GM19193 (cell line): Measurements from ENCODE around the gene TCERG1L.

Experiments used
- POLR2A ChIP-seq: IDR thresholded peaks from 4 replicates; pipeline ENCODE4 v1.6.1; 2011; ENCODE audit not compliant: insufficient read depth, insufficient read length; ENCODE audit errors: extremely low read depth

The TCERG1L gene

DNA sequence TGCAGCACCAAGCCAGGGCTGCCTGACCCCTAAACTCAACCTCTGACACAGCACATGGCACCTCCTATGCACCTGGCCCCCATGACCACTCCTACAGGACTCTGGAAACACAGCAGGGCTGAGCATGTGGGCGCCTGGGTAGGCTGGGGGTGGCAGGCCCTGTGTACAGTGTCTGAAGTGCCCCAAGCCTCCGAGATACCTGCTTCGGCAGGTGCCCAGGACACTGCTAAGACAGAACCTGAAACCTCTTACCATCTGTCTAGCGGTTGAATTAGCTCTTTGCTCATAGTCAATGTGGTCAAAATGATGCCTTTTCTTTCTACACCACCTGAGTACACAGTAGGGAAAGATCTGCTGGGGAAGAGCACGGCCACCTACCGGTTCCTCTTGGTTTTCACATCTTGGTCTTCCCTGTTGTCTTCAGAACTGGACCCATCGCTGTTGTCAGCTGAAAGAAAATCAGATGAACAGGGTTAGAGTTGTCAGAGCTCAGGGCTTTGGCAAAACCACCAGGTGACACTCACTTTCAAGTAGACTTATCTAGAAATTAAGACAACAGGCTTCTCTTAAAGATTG, 177.4 kb downstream of the TCERG1L start:
- no peak for TF ChIP-seq POLR2A

GRCh38 chr10:131132681-131133080, 178.8 kb downstream of the TCERG1L start:
- TF ChIP-seq POLR2A = no peak

DNA sequence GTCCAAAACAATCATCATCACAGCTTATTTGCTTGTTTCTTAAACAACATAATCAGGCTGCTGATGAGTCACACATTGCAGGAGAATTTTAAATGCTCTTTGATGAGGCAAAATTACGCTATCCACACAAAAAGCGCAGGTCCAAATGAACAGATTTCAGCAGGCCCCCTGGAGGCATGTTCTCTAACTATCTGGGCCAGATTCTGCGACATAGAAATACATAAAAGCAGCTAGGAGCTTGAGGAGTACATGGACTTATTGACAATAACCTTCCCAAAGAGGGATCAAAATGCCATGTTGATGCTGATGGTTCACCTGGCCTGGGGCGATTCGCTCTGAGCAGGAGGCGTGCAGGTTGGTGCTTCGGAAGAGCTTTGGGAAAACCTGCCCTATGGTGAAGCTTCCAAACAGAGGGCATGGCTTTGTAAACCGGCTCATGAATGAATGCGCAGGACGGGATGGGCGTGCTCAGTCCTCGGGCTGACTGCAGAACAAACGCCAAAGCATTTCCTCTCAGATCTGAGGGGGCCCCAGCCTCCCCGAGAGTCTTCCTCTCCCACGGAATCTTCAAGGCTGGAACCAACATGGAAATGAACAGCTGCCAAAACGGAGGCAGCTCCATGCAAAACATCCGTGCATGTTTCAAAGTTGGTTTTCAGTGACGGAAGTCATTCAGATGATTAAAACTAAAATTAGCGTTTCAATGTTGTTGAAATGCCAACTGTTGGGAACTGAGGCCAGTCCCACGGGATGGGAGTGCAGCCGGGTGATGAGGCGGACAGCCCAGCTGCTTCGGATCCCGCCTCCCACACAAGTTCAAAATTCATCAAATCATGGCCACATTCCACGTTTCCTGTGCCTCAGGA, 179.6 kb downstream of the TCERG1L start:
- TF ChIP-seq POLR2A = no peak

- TF ChIP-seq POLR2A = no peak
Measured at GRCh38 chr10:131130025-131130424, 181.5 kb downstream of the TCERG1L start.

- no peak for TF ChIP-seq POLR2A
Measured at GRCh38 chr10:131129544-131129943, 182.0 kb downstream of the TCERG1L start.

- no peak for TF ChIP-seq POLR2A
Measured at GRCh38 chr10:131128731-131129130, 182.8 kb downstream of the TCERG1L start.

GRCh38 chr10:131127610-131128009, 183.9 kb downstream of the TCERG1L start:
- TF ChIP-seq POLR2A = no peak

GRCh38 chr10:131127138-131127589, 184.4 kb downstream of the TCERG1L start:
- TF ChIP-seq POLR2A = no peak

DNA sequence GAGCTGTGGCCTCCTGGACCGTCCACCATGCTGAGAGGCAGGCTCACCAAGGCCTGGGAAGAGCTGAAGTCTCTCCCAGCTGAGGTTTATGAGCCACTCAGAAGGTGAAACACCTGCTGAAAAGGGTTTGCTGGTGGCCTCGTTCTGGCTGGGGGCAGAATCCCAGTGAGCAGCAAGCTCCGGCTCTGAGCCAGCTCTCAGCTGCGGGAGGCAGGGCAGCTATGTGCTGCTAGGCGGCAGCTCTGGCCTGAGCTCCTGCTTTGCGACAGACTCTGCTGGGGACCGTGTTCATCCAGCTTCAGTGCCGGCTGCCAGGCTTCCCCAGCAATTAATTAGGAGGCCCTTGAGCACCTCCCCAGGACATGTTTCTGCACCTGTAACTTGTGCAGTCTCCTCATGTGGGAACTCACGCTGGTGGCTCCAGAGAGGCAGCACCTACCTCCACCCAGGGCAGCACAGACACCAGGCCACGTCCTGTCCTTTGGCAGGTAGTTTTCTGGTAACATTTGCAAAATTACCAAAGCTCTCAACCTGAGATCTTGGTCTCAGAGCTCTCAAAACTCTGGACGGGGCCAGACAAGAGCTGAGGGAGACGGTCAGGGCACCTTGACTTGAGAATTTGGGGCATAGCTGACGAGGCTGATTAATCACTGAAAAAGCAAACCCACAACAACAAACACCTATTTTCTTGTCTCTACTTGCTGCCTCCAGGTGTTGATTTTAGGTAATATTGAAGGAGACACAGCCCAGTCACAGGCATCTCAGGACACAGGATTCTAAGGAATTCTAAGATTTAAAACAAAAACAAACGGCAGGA, 185.0 kb downstream of the TCERG1L start:
- no peak for TF ChIP-seq POLR2A

DNA sequence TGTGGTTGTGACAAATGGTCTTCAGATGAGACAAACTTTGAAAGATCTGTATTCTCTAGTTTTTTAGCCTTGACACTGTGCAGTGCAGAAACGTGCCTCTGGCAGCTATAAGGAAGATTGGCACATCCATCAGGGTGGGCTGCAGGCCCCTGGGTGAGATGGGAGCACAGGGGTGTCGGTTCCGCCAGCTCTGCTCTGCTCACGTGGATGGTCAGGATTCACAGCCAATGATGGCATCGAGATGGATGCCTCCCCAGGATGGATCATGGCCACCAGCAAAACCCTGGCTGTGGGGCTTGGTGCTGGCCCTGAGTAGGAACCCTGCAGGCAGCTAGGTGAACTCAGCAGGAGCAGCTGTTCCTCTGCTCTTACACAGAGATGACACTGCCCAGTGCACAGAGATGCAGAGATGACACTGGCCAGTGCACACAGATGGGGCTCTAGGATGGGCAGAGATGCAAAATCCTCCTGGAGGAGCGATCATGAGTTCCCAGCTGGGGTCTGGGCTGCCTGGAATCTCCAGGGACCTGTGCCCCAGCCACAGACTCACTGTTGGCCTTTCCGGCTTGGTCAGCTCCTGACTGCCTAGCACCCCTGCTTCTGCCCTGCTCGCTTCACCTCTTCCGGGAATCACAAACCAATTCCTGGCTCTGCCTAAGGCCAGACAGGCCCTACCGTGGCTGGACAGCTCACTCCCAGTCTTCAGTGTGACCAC, 185.9 kb downstream of the TCERG1L start:
- TF ChIP-seq POLR2A = no peak

GRCh38 chr10:131124945-131125344, 186.6 kb downstream of the TCERG1L start:
- TF ChIP-seq POLR2A = no peak

DNA sequence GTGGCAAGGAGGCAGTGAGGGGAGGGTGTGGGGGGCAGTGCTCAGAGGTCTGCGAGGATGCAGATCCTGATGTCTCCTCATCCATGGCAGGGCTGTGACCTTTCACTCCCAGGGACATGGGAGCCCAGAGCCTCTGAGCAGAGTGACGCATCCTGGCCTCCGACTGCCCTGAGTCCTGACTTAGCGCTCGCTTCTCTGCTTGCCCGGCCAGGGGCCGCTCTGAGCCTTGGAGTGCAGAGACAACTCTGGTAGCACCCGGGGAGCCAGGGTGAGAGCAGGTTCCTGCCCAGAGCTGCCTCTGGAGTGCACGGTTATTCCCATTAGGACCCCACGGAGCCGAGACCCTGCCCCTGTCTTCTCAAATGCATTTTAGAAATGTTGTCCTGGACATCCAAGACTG, 188.0 kb downstream of the TCERG1L start:
- TF ChIP-seq POLR2A = no peak

DNA sequence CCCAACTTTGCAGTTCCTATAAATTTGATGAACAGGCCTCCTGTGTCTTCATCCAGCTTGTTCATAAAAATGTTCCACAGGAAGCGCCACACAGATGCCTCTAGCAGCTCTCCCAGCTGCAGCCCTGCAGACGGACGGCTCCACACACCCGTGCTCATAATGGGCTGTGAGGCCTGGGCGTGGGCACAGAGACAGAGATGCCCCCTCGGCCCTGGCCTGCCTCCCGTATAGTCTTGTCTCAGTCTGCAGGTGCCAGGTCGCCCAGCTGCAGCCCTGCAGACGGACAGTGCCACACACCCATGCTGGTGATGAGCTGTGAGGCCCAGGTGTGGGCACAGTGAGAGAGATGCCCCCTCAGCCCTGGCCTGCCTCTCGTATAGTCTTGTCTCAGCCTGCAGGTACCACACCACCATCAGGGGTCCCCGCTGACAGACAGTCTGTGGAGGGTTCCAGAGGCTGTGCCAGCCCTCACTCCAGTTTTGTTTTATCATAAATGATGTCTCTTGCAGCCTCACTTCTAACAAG, 189.9 kb downstream of the TCERG1L start:
- TF ChIP-seq POLR2A = no peak

GRCh38 chr10:131119626-131120355, 191.7 kb downstream of the TCERG1L start:
- no peak for TF ChIP-seq POLR2A

DNA sequence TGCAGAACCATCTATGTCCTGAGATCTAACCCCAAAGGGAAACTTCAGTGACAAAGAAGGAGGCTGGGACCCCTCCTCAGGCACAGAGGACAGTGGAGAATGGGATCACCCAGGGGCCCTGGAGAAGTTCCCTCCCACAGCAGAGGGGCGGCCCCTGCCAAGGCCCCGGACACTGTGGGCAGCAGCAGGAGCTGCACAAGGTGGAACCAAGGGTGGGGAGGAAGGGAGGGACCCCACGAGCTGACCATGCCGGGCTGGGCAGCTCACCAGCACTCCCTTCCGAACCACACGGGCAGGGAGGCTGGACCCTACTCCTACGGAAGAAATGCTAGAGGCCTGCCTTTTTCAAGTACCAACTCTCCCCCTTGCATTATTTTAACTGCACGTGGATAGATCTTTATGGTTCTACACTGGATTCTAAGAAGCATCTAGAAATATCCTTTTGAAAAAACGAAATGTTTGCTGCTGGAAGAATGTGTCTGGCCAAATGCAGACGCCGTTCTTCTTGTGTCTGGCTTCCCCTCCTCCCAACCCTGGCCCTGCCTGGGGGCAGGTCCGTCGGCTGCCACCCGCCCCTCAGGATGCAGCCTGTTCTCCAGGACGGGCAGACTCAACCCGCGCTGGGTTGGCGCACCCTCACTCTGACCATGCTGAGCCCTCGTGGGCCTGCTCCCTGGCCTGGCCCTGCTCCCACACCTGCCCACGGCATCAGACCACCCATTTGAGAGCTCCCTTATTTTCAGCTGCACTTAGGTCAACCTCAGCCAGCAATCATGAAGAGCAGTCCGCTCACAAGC, 193.9 kb downstream of the TCERG1L start:
- TF ChIP-seq POLR2A = no peak
